ENCODE data around the gene PCNX4. TPM values are rescaled to one million over a fixed set of nuclear protein-coding genes. Genes with fewer than 3 reads are reported as not detected.

PCNX4 gene
- total RNA-seq, 1 experiment from 2014 or later: 65.1 TPM

GRCh38 chr14:60102389-60102788 lies 10.7 kb downstream of the PCNX4 start:
- H4K20me1 ChIP-seq (ENCODE audit: insufficient read depth): no peaks in the 10 kb centered on the region

GRCh38 chr14:60106339-60106738 lies 14.6 kb downstream of the PCNX4 start:
- H3K9me2 ChIP-seq (ENCODE audit: insufficient read depth): no peaks in the 10 kb centered on the region
- TF ChIP-seq CTCF (conservative IDR thresholded peaks at IDR 0.05): no peak
- TF ChIP-seq EZH2 (IDR thresholded peaks at IDR 0.05; ENCODE audit: low read depth): no peak
- peaks cover 32% of the 10 kb centered on the region for H3K79me2 ChIP-seq (ENCODE audit: low read depth)
- no peaks in the 10 kb centered on the region for H3K4me1 ChIP-seq (replicated peaks; ENCODE audit: insufficient read depth)
- CTCF ChIA-PET: no interaction called here
- no peak for DNase-seq
- H3K36me3 ChIP-seq (ENCODE audit: low read depth): peaks cover 9% of the 10 kb centered on the region
- H3F3A ChIP-seq (ENCODE audit: insufficient read depth, low read depth): no peaks in the 10 kb centered on the region
- POLR2A ChIA-PET (ENCODE audit: unreplicated experiment): no interaction called here
- intact Hi-C loops (cut with micrococcal nuclease; ENCODE audit: unreplicated experiment): no loop called here
- H3K9me3 ChIP-seq (ENCODE audit: insufficient read depth, low read depth): no peaks in the 10 kb centered on the region
- no peak overlapping the region for H2AFZ ChIP-seq
- no peak overlapping the region for H3K4me2 ChIP-seq
- no TSS peak for BruUV-seq (replicated peaks)
- H3K4me3 ChIP-seq: no peak overlapping the region
- no peaks in the 10 kb centered on the region for H4K20me1 ChIP-seq (ENCODE audit: insufficient read depth)
- H3K27me3 ChIP-seq (ENCODE audit: insufficient read depth, low read depth): no peaks in the 10 kb centered on the region
- H3K27ac ChIP-seq: no peak overlapping the region

More at GRCh38 chr14:60102389-60102788, 10.7 kb downstream of the PCNX4 start:
- peaks cover 61% of the 10 kb centered on the region for H3K79me2 ChIP-seq (ENCODE audit: low read depth)
- DNase-seq: no peak
- no peaks in the 10 kb centered on the region for H3K4me1 ChIP-seq (replicated peaks; ENCODE audit: insufficient read depth)
- POLR2A ChIA-PET (ENCODE audit: unreplicated experiment): no interaction called here
- intact Hi-C loops (cut with micrococcal nuclease; ENCODE audit: unreplicated experiment): no loop called here
- H3K4me2 ChIP-seq: no peak overlapping the region
- H3K27ac ChIP-seq: no peak overlapping the region
- TF ChIP-seq EZH2 (IDR thresholded peaks at IDR 0.05; ENCODE audit: low read depth) (no peak), CTCF (conservative IDR thresholded peaks at IDR 0.05) (no peak)
- H3K9me2 ChIP-seq (ENCODE audit: insufficient read depth): no peaks in the 10 kb centered on the region
- peaks cover 1% of the 10 kb centered on the region; the same call in 1 of the 2 replicates for H3K36me3 ChIP-seq (ENCODE audit: low read depth)
- CTCF ChIA-PET: no interaction called here
- no peak overlapping the region for H2AFZ ChIP-seq
- no peak overlapping the region for H3K4me3 ChIP-seq
- H3K9me3 ChIP-seq (ENCODE audit: insufficient read depth, low read depth): no peaks in the 10 kb centered on the region
- H3K27me3 ChIP-seq (ENCODE audit: insufficient read depth, low read depth): no peaks in the 10 kb centered on the region
- no peaks in the 10 kb centered on the region for H3F3A ChIP-seq (ENCODE audit: insufficient read depth, low read depth)
- BruUV-seq (replicated peaks): no TSS peak

GRCh38 chr14:60107477-60107876 lies 15.8 kb downstream of the PCNX4 start:
- ChIA-PET POLR2A (ENCODE audit: unreplicated experiment) (no interaction called here), CTCF (no interaction called here)
- intact Hi-C loops (cut with micrococcal nuclease; ENCODE audit: unreplicated experiment): no loop called here
- Histone ChIP-seq H2AFZ (no peak overlapping the region), H3K36me3 (ENCODE audit: low read depth) (peaks cover 9% of the 10 kb centered on the region), H3K27ac (no peak overlapping the region), H3K9me3 (ENCODE audit: insufficient read depth, low read depth) (no peaks in the 10 kb centered on the region), H3K4me2 (no peak overlapping the region), H3K9me2 (ENCODE audit: insufficient read depth) (no peaks in the 10 kb centered on the region), H3K4me3 (no peak overlapping the region), H3K4me1 (replicated peaks; ENCODE audit: insufficient read depth) (no peaks in the 10 kb centered on the region), H3K79me2 (ENCODE audit: low read depth) (peaks cover 29% of the 10 kb centered on the region), H3F3A (ENCODE audit: insufficient read depth, low read depth) (no peaks in the 10 kb centered on the region), H4K20me1 (ENCODE audit: insufficient read depth) (no peaks in the 10 kb centered on the region), H3K27me3 (ENCODE audit: insufficient read depth, low read depth) (no peaks in the 10 kb centered on the region)
- TF ChIP-seq CTCF (conservative IDR thresholded peaks at IDR 0.05) (no peak), EZH2 (IDR thresholded peaks at IDR 0.05; ENCODE audit: low read depth) (no peak)
- no peak for DNase-seq
- BruUV-seq (replicated peaks): no TSS peak

Data from PC-9 (cell line).